SU-DHL-6 (cell line): ENCODE data around the gene MYO6.

Experiments used
- H2AFZ ChIP-seq: fragments of 200-600 bp; sonication (generic); 2 replicates; pipeline ENCODE4 v1.6.1; 2014; ENCODE audit warnings: low read depth, mild to moderate bottlenecking, moderate library complexity, mixed read lengths, antibody characterized with exemption, low read length; ENCODE audit not compliant: severe bottlenecking
- H3F3A ChIP-seq: fragments of 200-600 bp; shearing (Covaris generic); 2 replicates; pipeline ENCODE4 v1.6.0; 2016; ENCODE audit warnings: antibody characterized with exemption, mild to moderate bottlenecking; ENCODE audit not compliant: insufficient read depth
- H3K27ac ChIP-seq: fragments of 200-600 bp; sonication (generic); 2 replicates; pipeline ENCODE4 v1.5.1; 2016; ENCODE audit warnings: low read depth, mild to moderate bottlenecking, low read length, moderate library complexity, mixed read lengths
- H3K27me3 ChIP-seq: fragments of 200-600 bp; sonication (generic), shearing (Covaris generic); 2 replicates; pipeline ENCODE4 v1.6.0; 2014; ENCODE audit warnings: mild to moderate bottlenecking, low read length
- H3K36me3 ChIP-seq: fragments of 200-600 bp; sonication (generic); 2 replicates; pipeline ENCODE4 v1.6.1; 2014; ENCODE audit warnings: mild to moderate bottlenecking, low read length, mixed read lengths
- H3K4me2 ChIP-seq: fragments of 300-600, 200-600 bp; shearing (Covaris generic), sonication (generic); 2 replicates; pipeline ENCODE4 v1.6.0; 2014; ENCODE audit warnings: low read length, low read depth, mild to moderate bottlenecking; ENCODE audit not compliant: poor library complexity, severe bottlenecking
- H3K4me3 ChIP-seq: fragments of 200-600 bp; sonication (generic); 2 replicates; pipeline ENCODE4 v1.5.1; 2014; ENCODE audit warnings: antibody characterized with exemption, low read length, mild to moderate bottlenecking, mixed read lengths; ENCODE audit not compliant: insufficient read depth, poor library complexity, severe bottlenecking
- H3K79me2 ChIP-seq: fragments of 200-600 bp; sonication (generic); 2 replicates; pipeline ENCODE4 v1.6.1; 2014; ENCODE audit warnings: mild to moderate bottlenecking, low read length, moderate library complexity; ENCODE audit not compliant: insufficient read depth
- H3K9ac ChIP-seq: fragments of 200-600 bp; sonication (generic); 2 replicates; pipeline ENCODE4 v1.7.0; 2014; ENCODE audit warnings: mild to moderate bottlenecking, low read length
- H3K9me2 ChIP-seq: fragments of 200-600 bp; sonication (generic); replicated peaks from 2 replicates; pipeline ENCODE4 v1.6.1; 2014; ENCODE audit warnings: low read length; ENCODE audit not compliant: insufficient read depth
- H3K9me3 ChIP-seq: fragments of 200-600 bp; sonication (generic); 2 replicates; pipeline ENCODE4 v1.6.1; 2014; ENCODE audit warnings: low read length, mixed read lengths; ENCODE audit not compliant: insufficient read depth
- H4K20me1 ChIP-seq: fragments of 200-600 bp; sonication (generic); 2 replicates; pipeline ENCODE4 v1.6.1; 2014; ENCODE audit warnings: low read depth, mild to moderate bottlenecking, antibody characterized with exemption, low read length, moderate library complexity, mixed read lengths
- CTCF ChIP-seq: fragments of 200-600 bp; sonication (generic); IDR thresholded peaks from one replicate; pipeline ENCODE4 v1.5.1; 2017; ENCODE audit warnings: antibody characterized with exemption, mild to moderate bottlenecking, low read length, moderate library complexity; ENCODE audit not compliant: insufficient read depth, poor library complexity, severe bottlenecking
- EZH2phosphoT487 ChIP-seq: fragments of 200-600 bp; sonication (generic), shearing (Covaris generic); conservative IDR thresholded peaks from 2 replicates; pipeline ENCODE4 v1.6.1; 2018; ENCODE audit warnings: mild to moderate bottlenecking, antibody characterized with exemption, low read length, moderate library complexity, mixed read lengths

Gene MYO6

GRCh38 chr6:75743971-75744370, 5.1 kb upstream of the MYO6 start:
- Histone ChIP-seq H3K27ac (no peak overlapping the region), H3K27me3 (no peaks in the 10 kb centered on the region), H3K4me3 (no peak overlapping the region), H3K36me3 (no peaks in the 10 kb centered on the region), H2AFZ (no peak overlapping the region), H3K4me2 (no peak overlapping the region), H3K79me2 (no peaks in the 10 kb centered on the region), H3K9me3 (no peaks in the 10 kb centered on the region), H3F3A (peaks cover 15% of the 10 kb centered on the region), H3K9me2 (no peaks in the 10 kb centered on the region), H3K9ac (no peak overlapping the region), H4K20me1 (no peaks in the 10 kb centered on the region)
- TF ChIP-seq EZH2phosphoT487 (no peak), CTCF (no peak)

DNA sequence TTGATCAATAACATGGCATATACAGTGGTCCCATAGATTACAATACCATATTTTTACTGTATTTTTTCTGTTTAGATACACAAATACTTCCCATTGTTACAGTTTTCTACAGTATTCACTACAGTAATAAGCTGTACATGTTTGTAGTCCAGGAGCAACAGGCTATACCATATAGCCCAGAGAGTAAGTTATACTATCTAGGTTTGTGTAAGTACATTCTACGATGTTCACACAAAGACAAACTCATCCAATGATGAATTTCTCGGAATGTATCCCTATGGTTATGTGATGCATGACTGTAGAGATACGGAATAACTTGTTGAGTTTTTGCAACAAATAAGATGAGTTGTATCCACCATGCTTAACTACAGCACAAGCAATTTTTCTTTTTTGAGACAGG, 3.6 kb upstream of the MYO6 start:
- TF ChIP-seq EZH2phosphoT487 = no peak
- no peak for TF ChIP-seq CTCF
- Histone ChIP-seq H3K27me3 (no peaks in the 10 kb centered on the region), H3K9me2 (no peaks in the 10 kb centered on the region)

DNA sequence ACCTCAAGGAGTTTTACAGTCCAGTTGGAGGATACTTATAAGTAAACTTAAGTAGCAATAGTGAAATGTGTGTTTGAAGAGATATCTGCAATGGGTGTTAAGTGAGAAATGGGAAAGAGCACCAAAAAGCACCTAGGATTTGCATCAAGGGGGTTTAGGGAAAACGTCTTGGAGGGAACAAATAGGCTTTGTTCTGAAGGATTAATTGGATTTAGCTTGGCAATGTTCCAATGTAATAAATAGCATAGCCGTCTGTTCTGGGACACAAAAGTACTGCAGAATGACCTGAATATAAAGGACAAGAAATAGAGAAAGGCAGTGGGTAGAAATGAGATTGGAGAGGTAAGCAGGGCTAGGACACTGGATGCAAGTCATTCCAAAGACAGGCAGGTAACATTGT, 2.8 kb upstream of the MYO6 start:
- peaks cover 19% of the 10 kb centered on the region for H3F3A ChIP-seq
- H3K9ac ChIP-seq = no peak overlapping the region
- H3K4me3 ChIP-seq = no peak overlapping the region
- H3K27me3 ChIP-seq = no peaks in the 10 kb centered on the region
- H4K20me1 ChIP-seq = no peaks in the 10 kb centered on the region
- no peaks in the 10 kb centered on the region for H3K9me2 ChIP-seq
- no peaks in the 10 kb centered on the region for H3K79me2 ChIP-seq
- no peaks in the 10 kb centered on the region for H3K9me3 ChIP-seq
- no peaks in the 10 kb centered on the region for H3K36me3 ChIP-seq
- no peak overlapping the region for H3K4me2 ChIP-seq
- no peak overlapping the region for H2AFZ ChIP-seq
- H3K27ac ChIP-seq = no peak overlapping the region
- TF ChIP-seq EZH2phosphoT487 = no peak
- TF ChIP-seq CTCF = no peak

More for the DNA sequence above, 3.6 kb upstream of the MYO6 start:
- no peak overlapping the region for H3K4me3 ChIP-seq
- H3F3A ChIP-seq = peaks cover 15% of the 10 kb centered on the region
- no peak overlapping the region for H3K27ac ChIP-seq
- no peak overlapping the region for H3K4me2 ChIP-seq
- no peaks in the 10 kb centered on the region for H3K79me2 ChIP-seq
- no peaks in the 10 kb centered on the region for H4K20me1 ChIP-seq
- H2AFZ ChIP-seq = no peak overlapping the region
- H3K9me3 ChIP-seq = no peaks in the 10 kb centered on the region
- no peak overlapping the region for H3K9ac ChIP-seq
- no peaks in the 10 kb centered on the region for H3K36me3 ChIP-seq
